Breast epithelium (tissue), 3 donors: ENCODE measurements around the gene NIP7.

Source experiments
- CTCF ChIP-seq, 3 donors: fragments of 450-650 bp; IDR thresholded peaks; one replicate each; pipeline ENCODE4 v1.5.1; 2016 to 2017; ENCODE audit warnings: antibody characterized with exemption in 3 of 3, mild to moderate bottlenecking in 3 of 3, moderate library complexity in 3 of 3
- POLR2A ChIP-seq: fragments of 450-650 bp; IDR thresholded peaks from one replicate; pipeline ENCODE4 v1.6.1; 2016; ENCODE audit warnings: antibody characterized with exemption, mild to moderate bottlenecking, moderate library complexity
- POLR2AphosphoS5 ChIP-seq, 3 donors: sonication (generic); formaldehyde crosslinking; IDR thresholded peaks; one replicate each; pipeline ENCODE4 v1.6.1; 2017; ENCODE audit warnings: antibody characterized with exemption in 3 of 3

- TF ChIP-seq CTCF (IDR thresholded peaks at IDR 0.05) = no peak
- TF ChIP-seq POLR2A = no peak
- no peak for TF ChIP-seq POLR2AphosphoS5 (IDR thresholded peaks at IDR 0.05)
Observed at GRCh38 chr16:69298261-69298660, 41.3 kb upstream of the NIP7 start.
